ENCODE results near the gene LPAR1.
A peak's percentile ranks its signal among the peaks of the same experiment; 100 is the strongest.

The LPAR1 gene

DNA sequence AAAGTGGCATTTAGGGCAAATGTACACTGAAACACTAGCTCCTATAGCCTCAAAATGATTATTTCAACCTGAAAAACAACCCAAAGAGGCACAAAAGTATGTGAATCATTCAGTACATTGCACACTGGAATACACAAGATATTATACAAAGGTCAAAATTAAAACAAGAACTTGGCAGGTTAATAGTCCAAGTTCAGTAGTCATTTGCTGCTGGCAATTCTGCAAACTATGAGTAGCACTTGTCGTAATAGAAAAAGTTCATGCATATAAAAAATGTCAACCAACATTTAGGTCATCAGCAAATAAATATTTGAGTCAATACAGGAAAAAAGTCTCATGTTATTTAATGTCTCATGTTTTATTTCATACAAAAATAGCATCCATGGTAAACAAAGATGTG is 98.7 kb downstream of the LPAR1 start:
- no peak overlapping the region for H3K27ac ChIP-seq
- TF ChIP-seq, protein P1, sequence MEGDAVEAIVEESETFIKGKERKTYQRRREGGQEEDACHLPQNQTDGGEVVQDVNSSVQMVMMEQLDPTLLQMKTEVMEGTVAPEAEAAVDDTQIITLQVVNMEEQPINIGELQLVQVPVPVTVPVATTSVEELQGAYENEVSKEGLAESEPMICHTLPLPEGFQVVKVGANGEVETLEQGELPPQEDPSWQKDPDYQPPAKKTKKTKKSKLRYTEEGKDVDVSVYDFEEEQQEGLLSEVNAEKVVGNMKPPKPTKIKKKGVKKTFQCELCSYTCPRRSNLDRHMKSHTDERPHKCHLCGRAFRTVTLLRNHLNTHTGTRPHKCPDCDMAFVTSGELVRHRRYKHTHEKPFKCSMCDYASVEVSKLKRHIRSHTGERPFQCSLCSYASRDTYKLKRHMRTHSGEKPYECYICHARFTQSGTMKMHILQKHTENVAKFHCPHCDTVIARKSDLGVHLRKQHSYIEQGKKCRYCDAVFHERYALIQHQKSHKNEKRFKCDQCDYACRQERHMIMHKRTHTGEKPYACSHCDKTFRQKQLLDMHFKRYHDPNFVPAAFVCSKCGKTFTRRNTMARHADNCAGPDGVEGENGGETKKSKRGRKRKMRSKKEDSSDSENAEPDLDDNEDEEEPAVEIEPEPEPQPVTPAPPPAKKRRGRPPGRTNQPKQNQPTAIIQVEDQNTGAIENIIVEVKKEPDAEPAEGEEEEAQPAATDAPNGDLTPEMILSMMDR (conservative IDR thresholded peaks at IDR 0.05): no peak

DNA sequence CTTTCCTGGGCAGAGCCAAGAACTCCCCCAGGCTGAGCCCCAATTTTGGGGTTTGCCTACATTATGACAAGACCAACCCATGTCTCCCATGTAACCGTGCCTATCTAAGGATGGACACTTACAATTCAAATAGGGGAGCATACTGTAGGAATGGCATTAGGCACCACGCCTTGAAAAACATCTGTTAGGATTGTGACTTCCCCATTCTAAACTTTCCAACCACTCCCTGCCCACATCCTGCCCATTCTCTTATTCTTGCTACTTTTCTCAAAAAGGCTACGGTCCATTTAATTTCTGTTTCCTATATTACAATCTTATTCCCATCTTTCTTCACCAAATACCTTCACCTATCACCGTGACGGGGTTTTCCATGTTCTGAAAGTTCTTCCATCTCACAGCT is 99.2 kb downstream of the LPAR1 start:
- peak overlapping the region; percentile 44; the same call in 1 of the 2 replicates for H3K27ac ChIP-seq
- TF ChIP-seq, protein P1 (conservative IDR thresholded peaks at IDR 0.05): no peak

DNA sequence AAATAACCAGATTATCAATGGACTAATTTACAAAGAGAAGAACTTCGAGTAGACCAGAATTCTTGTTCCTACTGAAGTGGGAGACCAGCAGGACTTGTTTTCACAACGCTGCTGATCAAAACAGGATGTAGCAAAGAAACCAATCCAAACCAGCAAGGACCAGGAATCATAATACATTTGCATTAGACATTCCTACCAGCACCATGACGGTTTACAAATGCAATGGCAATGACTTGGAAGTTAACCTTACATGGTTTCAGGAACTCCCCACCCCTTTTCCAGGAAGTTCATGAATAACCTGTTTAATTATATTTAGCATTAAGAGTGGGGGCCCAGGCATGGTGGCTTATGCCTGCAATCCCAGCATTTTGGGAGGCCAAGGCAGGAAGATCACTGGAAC is 100.0 kb downstream of the LPAR1 start:
- TF ChIP-seq, protein P1 (conservative IDR thresholded peaks at IDR 0.05): no peak
- peak overlapping the region; percentile 44 for H3K27ac ChIP-seq

DNA sequence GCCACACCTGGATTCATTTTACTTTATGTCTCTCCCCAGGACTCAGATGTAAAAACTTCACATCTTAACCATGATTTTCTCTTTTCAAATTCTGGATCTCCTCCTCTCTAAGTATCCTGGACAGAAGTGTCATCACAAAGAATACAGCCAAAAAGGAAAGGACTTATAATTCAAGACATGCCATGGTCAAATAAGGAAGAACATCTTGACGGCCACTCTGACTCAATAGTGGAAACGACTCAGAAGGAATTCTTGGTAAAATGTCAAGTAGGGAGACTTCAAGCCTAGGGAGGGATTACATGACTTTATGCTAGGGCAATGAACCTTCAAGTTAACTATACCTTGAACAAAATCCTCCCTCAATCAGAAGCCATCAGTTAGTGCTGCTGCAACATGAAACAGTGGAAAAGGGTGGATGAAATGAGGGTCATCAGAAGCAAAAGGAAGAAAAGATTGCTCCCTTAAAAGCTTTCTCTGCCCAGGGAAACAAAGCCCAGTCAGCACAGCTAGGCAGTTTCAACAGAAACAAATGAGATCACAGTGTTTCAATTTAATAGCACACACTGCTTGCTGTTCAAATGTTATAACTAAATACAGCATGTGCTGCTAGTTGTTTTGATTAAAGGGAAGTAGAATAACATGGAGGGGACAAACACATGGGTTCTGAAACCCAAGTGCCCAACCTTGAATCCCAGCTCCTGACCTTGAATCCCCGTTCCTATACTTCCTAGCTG is 101.4 kb downstream of the LPAR1 start:
- H3K27ac ChIP-seq: no peak overlapping the region
- TF ChIP-seq, protein P1 (conservative IDR thresholded peaks at IDR 0.05): no peak

DNA sequence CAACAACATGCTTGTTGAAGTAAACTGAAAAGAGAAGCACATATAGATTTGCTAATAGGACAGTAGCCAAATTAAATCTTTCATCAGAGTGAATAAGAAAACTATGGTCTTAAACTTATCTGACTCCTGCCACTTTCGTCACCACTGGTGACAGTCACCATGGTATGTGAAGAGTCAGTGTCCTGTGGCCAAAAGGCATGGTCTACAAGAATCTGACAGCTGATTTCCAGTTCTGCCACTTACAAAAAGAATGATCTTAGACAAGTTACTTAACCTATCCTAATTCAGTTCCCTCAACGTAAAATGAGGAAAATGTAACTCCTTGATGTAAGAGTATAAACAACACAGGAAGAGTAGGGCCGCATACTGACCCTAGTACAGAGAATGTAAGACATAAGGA is 102.0 kb downstream of the LPAR1 start:
- H3K27ac ChIP-seq: no peak overlapping the region
- TF ChIP-seq, protein P1 (conservative IDR thresholded peaks at IDR 0.05): no peak

DNA sequence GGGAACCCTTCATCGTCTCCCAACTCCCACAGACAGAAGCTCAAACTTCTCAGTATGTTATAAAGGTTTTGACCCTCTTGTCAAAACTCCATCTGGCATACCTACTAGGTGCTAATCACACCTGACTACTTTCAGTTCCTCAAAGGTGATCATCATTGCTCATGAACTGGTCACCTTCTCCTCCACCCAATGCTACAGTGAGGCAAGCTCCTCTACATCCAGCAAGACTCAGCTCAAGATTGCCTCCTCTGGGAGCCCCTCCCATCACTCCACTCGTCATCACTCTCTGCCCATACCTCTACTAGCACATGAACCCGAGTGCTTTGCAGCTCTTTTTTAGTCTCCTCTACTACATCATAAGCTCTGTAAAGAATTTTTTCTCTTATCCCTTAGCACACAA is 102.4 kb downstream of the LPAR1 start:
- TF ChIP-seq, protein P1 (conservative IDR thresholded peaks at IDR 0.05): no peak
- H3K27ac ChIP-seq: no peak overlapping the region

DNA sequence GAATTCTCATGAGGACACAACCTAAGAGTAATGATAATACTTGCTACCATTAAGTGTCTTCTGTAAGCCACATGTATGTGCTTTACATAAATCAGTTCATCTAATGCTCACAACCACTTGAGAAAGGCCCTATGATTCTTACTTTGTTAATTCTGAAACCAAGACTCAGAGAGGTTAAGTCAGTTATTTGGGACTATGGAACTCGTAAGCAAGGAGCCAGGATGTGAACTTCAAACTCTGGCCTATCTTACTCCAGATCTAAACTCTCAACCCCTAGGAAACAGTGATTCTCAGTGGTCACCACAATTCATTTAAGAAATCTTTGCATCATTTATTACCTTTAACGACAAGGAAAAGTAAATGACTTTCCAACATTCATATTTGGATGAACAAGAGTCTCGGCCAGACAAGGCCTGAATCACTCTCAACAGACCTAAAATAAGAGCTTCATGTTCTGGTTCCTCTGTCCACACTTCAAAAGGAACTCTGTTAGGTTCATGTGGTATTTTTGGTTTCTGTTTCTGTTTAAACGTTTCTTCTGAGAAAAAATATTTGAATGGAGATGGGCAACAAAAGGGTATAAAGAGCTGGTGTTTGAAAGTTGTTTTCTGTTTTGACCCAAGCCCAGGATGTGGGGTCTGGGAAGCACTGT is 104.8 kb downstream of the LPAR1 start:
- TF ChIP-seq, protein P1 (conservative IDR thresholded peaks at IDR 0.05): no peak
- H3K27ac ChIP-seq: no peak overlapping the region
